Mammary epithelial cell (primary cell): ENCODE results near the gene SRPK2.

ENCODE experiments used
- CTCF ChIP-seq, 2 donors: IDR thresholded peaks in 1 of 2; conservative IDR thresholded peaks in 1 of 2; 2 replicates each; pipeline ENCODE4 v1.5.1; 2011 to 2012; ENCODE audit warnings: inconsistent platforms in 2 of 2, low read length in 2 of 2, mild to moderate bottlenecking in 2 of 2, control low read depth in 1 of 2, low read depth in 1 of 2; ENCODE audit not compliant: insufficient read depth in 1 of 2; ENCODE audit errors: extremely low read depth in 1 of 2
- EZH2 ChIP-seq: IDR thresholded peaks from 2 replicates; pipeline ENCODE4 v1.6.1; 2012; ENCODE audit warnings: low read length, inconsistent platforms, borderline replicate concordance

GRCh38 chr7:105218939-105219770 lies 169.6 kb downstream of the SRPK2 start:
- TF ChIP-seq CTCF (conservative IDR thresholded peaks at IDR 0.05 in 1 of 2, IDR thresholded peaks at IDR 0.05 in 1 of 2; ENCODE audit: extremely low read depth in 1 of 2, insufficient read depth in 1 of 2, low read depth in 1 of 2, low read length in 2 of 2) (no peak), EZH2 (no peak)
